ENCODE results near the gene HOXC10. TPM values are rescaled to one million over a fixed set of nuclear protein-coding genes. Genes with fewer than 3 reads are reported as not detected.

Gene HOXC10
- total and polyA plus RNA-seq, 2 of the 8 experiments (the other 6 are each of a cell fraction or from before 2014, with no cell fraction given) = not detected

- 45% methylated on average over 6 of the region's 6 CpGs; no CpG with 5 or more reads in 1 of the 2 experiments for WGBS, 2 experiments (ENCODE audit: extremely low coverage in 1 of 2, insufficient coverage in 1 of 2, insufficient read length in 1 of 2, insufficient replicate concordance in 2 of 2, low coverage in 1 of 2, low lambda C conversion rate in 2 of 2, missing lambda C conversion rate in 1 of 2)
Measured at GRCh38 chr12:54035568-54036264, 50.8 kb downstream of the HOXC10 start.

More at GRCh38 chr12:54035568-54036264, 50.8 kb downstream of the HOXC10 start:
- Histone ChIP-seq H3K27me3 (replicated peaks in 1 of 4; ENCODE audit: control insufficient read depth in 3 of 4, extremely low read depth in 1 of 4, insufficient read depth in 3 of 4, low read length in 3 of 4) (peaks cover 96 to 100% (median 99%) of the 10 kb centered on the region in 4 experiments), H3K79me1 (ENCODE audit: low read depth, low read length) (no peaks in the 10 kb centered on the region), H3K4me1 (replicated peaks in 1 of 4; ENCODE audit: control insufficient read depth in 3 of 4, insufficient read depth in 4 of 4, low read length in 3 of 4) (peaks cover 0 to 5% (median 0%) of the 10 kb centered on the region in 4 experiments; a peak in 4 of 7 replicates), H2AFZ (ENCODE audit: low read length) (no peak overlapping the region), H3K23ac (ENCODE audit: insufficient read length) (no peak overlapping the region), H3K4ac (replicated peaks; ENCODE audit: insufficient read length, low read depth, low read length) (no peak overlapping the region), H3K9me3 (ENCODE audit: insufficient read depth in 2 of 2, low read depth in 1 of 2, low read length in 1 of 2) (no peaks in the 10 kb centered on the region; a peak in 2 of 4 replicates), H3K4me3 (ENCODE audit: extremely low read depth in 1 of 4, insufficient read depth in 2 of 4, low read depth in 3 of 4, low read length in 4 of 4) (no peak overlapping the region), H3K9ac (replicated peaks in 1 of 4; ENCODE audit: extremely low read depth in 1 of 4, low read depth in 3 of 4, low read length in 3 of 4) (no peak overlapping the region), H2BK15ac (ENCODE audit: low read length) (no peak overlapping the region), H3K79me2 (ENCODE audit: control insufficient read depth in 1 of 2, insufficient read depth in 2 of 2, low read length in 2 of 2) (no peaks in the 10 kb centered on the region), H3K14ac (ENCODE audit: insufficient read length) (no peak overlapping the region), H2BK5ac (ENCODE audit: low read depth, low read length) (no peak overlapping the region), H4K20me1 (replicated peaks in 1 of 2; ENCODE audit: control insufficient read depth in 1 of 2, insufficient read depth in 2 of 2, low read length in 2 of 2) (peaks cover 12 to 23% of the 10 kb centered on the region in 2 experiments), H4K5ac (ENCODE audit: insufficient read length, low read depth, low read length) (no peak overlapping the region), H3K4me2 (ENCODE audit: insufficient read depth in 1 of 2, low read depth in 2 of 2, low read length in 2 of 2) (no peak overlapping the region), H2BK12ac (ENCODE audit: low read depth, low read length) (no peak overlapping the region; the same call in 1 of the 2 replicates), H4K91ac (replicated peaks; ENCODE audit: insufficient read length, low read length) (no peak overlapping the region), H2BK120ac (replicated peaks; ENCODE audit: low read depth, low read length) (no peak overlapping the region), H2AK5ac (ENCODE audit: low read depth, low read length) (no peak overlapping the region), H3K56ac (replicated peaks; ENCODE audit: insufficient read length, low read depth, low read length) (no peak overlapping the region), H3K23me2 (ENCODE audit: low read depth, low read length) (no peaks in the 10 kb centered on the region), H3K27ac (ENCODE audit: low read depth, low read length) (no peak overlapping the region), H2BK20ac (ENCODE audit: low read length) (no peak overlapping the region), H3K18ac (ENCODE audit: extremely low read depth, low read length) (no peak overlapping the region; the same call in 1 of the 2 replicates), H4K8ac (ENCODE audit: extremely low read depth, insufficient read depth, low read length) (no peak overlapping the region), H3K36me3 (ENCODE audit: control insufficient read depth in 2 of 4, insufficient read depth in 4 of 4, low read length in 3 of 4) (peaks cover 0 to 7% (median 0%) of the 10 kb centered on the region in 4 experiments; a peak in 1 of 8 replicates)
- ChIA-PET POLR2A (ENCODE audit: partially characterized antibody) (interaction anchor here (1.0 kb wide), 1 partner anchor 17 kb away, joined by 3 read pairs; no protein-coding TSS in a partner anchor), CTCF (ENCODE audit: partially characterized antibody) (interaction anchor here (0.6 to 20.0 kb wide), 13 partner anchors 9 to 289 kb away, joined by 3 to 339 read pairs (median 3); partner anchors contain the start of genes HOXC10, HOXC4 and SMUG1)
- no peak for DNase-seq (ENCODE audit: low read depth in 1 of 2, low spot score in 2 of 2)
- no peak for TF ChIP-seq SIN3A (conservative IDR thresholded peaks at IDR 0.05 in 1 of 2, IDR thresholded peaks at IDR 0.05 in 1 of 2; ENCODE audit: low read depth in 1 of 2, low read length in 2 of 2)
- no peak for TF ChIP-seq NANOG (IDR thresholded peaks at IDR 0.05; ENCODE audit: insufficient read depth, low read depth, low read length, poor library complexity, severe bottlenecking)
- TF ChIP-seq KDM4A (IDR thresholded peaks at IDR 0.05; ENCODE audit: low read depth, low read length, severe bottlenecking) = no peak
- TF ChIP-seq HDAC6 (IDR thresholded peaks at IDR 0.05; ENCODE audit: low read depth, low read length) = no peak
- TF ChIP-seq KDM1A (IDR thresholded peaks at IDR 0.05; ENCODE audit: borderline replicate concordance, low read length) = no peak
- TF ChIP-seq CHD2 (IDR thresholded peaks at IDR 0.05; ENCODE audit: low read length) = no peak
- TF ChIP-seq SAP30 (IDR thresholded peaks at IDR 0.05; ENCODE audit: insufficient read depth, insufficient replicate concordance, low read length) = no peak
- no peak for TF ChIP-seq TBP (IDR thresholded peaks at IDR 0.05; ENCODE audit: low read depth, low read length)
- TF ChIP-seq SRF (IDR thresholded peaks at IDR 0.05; ENCODE audit: low read depth, low read length) = no peak
- no peak for TF ChIP-seq SP2 (IDR thresholded peaks at IDR 0.05; ENCODE audit: low read length)
- FAIRE-seq = no peak
